Esophagus (tissue), 2 donors: Measurements from ENCODE around the gene ARID1A. TPM values are rescaled to one million over a fixed set of nuclear protein-coding genes. Genes with fewer than 3 reads are reported as not detected.
"Not testable (repeated sequence)": the region's sequence is repeated elsewhere in the genome, so short reads cannot be mapped to it uniquely, and the experiment has no call there.

Experiments used
- H3K27ac ChIP-seq, 2 donors: one replicate each; pipeline ENCODE4 v1.5.1; 2013; ENCODE audit warnings: low read depth in 2 of 2, mild to moderate bottlenecking in 2 of 2, inconsistent platforms in 1 of 2, low read length in 1 of 2, moderate library complexity in 1 of 2
- H3K27me3 ChIP-seq, 2 donors: one replicate each; pipeline ENCODE4 v1.6.1; 2013; ENCODE audit warnings: low read length in 2 of 2, control low read depth in 1 of 2, mild to moderate bottlenecking in 1 of 2; ENCODE audit not compliant: insufficient read depth in 2 of 2, control insufficient read depth in 1 of 2
- H3K36me3 ChIP-seq, 2 donors: one replicate each; pipeline ENCODE4 v1.6.1; 2013; ENCODE audit warnings: low read length in 1 of 2; ENCODE audit not compliant: control insufficient read depth in 2 of 2, insufficient read depth in 2 of 2
- H3K4me1 ChIP-seq, 2 donors: one replicate each; pipeline ENCODE4 v1.6.1; 2013; ENCODE audit warnings: low read length in 1 of 2; ENCODE audit not compliant: control insufficient read depth in 2 of 2, insufficient read depth in 2 of 2
- H3K4me3 ChIP-seq, 2 donors: one replicate each; pipeline ENCODE4 v1.5.1; 2013; ENCODE audit warnings: low read length in 2 of 2, mild to moderate bottlenecking in 2 of 2, low read depth in 1 of 2, moderate library complexity in 1 of 2
- H3K9me3 ChIP-seq, 2 donors: one replicate each; pipeline ENCODE4 v1.6.1; 2013; ENCODE audit warnings: mild to moderate bottlenecking in 2 of 2, low read depth in 1 of 2, low read length in 1 of 2, moderate library complexity in 1 of 2; ENCODE audit not compliant: control insufficient read depth in 2 of 2, insufficient read depth in 1 of 2
- WGBS, 2 donors: extraction: QIAGEN DNeasy Blood & Tissue Kit; methylation state at CpG; one replicate each; pipeline ENCODE4 v1.1.7; 2013; 5-methylcytosine and 5-hydroxymethylcytosine counted together
- polyA plus RNA-seq, 2 donors: library from polyadenylated mRNA; stranded (reverse); fragments of 200-250 nt; gene quantifications; one replicate each; pipeline ENCODE4 v1.2.3, GENCODE V29; 2013
- donor health status: healthy with polysubstance abuse.
- donor health status: Bipolar disorder and iron deficiency.

ARID1A gene
- polyA plus RNA-seq = 10 to 100 TPM; 15.9 to 17.8 TPM

DNA sequence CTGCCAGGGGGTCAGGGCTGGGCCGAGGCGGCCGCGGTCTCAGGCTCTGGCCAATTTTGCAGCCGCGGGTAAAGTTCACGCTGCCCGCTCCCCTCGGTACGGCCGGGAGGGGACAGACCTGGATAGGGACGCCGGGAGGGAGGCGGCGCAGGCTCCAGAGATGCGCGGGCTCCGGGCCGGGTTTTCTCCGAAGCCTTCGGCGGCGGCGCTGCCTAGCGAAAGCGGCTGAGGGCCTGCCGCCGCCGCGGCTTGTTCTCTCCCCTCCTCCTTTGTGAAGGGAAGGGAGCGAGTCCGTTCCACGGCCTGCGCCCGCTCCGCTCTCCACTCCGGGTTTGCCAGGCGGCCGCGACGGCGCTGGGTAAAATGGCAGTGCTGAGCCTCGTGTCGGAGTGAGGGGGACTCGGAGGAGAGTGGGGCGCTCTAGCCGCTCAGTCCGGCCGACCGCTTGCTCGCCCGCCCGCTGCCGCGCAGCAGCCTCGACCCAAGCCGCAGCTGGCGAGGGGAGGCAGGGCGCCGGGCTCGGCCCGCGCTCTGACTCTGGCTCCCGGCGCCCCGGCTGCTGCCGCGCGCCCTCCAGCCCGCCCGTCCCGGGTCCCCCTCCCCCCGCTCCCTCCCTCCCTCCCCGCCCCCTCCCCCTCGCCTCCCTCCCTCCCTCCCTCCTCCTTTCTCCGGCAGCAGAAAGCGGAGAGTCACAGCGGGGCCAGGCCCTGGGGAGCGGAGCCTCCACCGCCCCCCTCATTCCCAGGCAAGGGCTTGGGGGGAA lies at the start of gene ARID1A:
Gene ARID1A, plus strand, starts transcription at position 660 of the 763 bp plus-strand sequence. CDS start 389 bp downstream, outside the sequence.
- Histone ChIP-seq H3K4me1 (peaks cover 3% of the 10 kb centered on the region in 2 donors), H3K9me3 (no peaks in the 10 kb centered on the region), H3K4me3 (peak within 1 kb of the TSS; percentile 67 to 94), H3K27me3 (no peaks in the 10 kb centered on the region), H3K27ac (peak within 1 kb of the TSS; percentile 98 to 99), H3K36me3 (no peaks in the 10 kb centered on the region)
- WGBS, 2 donors = 0% methylated on average over 41 to 74 of the region's 80 CpGs

DNA sequence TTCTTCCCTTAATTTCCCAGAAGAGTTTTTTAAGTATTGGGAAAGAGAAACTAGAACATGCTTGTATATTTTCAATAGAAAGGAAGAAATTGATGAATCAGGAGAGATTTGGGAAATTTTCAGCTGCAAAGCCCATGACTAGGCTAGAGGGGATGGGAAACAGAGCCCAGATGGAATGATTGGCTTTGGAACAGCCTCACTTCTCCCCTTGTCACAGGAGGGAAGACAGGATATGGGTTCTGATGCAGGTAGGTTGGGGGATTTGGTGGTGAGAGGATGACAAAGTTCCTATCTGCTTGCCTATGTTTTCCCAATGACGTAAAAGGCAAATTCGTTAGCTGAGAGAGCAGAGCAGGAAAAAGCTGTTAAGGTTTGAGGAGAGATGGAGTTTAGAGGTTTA lies 31.0 kb upstream of the ARID1A start:
- Histone ChIP-seq H3K9me3 (no peaks in the 10 kb centered on the region), H3K4me3 (no peak overlapping the region), H3K27ac (no peak overlapping the region), H3K27me3 (no peaks in the 10 kb centered on the region), H3K36me3 (no peaks in the 10 kb centered on the region), H3K4me1 (no peaks in the 10 kb centered on the region)
- WGBS, 2 donors = 80 to 84% methylated on average over 2 of the region's 2 CpGs

DNA sequence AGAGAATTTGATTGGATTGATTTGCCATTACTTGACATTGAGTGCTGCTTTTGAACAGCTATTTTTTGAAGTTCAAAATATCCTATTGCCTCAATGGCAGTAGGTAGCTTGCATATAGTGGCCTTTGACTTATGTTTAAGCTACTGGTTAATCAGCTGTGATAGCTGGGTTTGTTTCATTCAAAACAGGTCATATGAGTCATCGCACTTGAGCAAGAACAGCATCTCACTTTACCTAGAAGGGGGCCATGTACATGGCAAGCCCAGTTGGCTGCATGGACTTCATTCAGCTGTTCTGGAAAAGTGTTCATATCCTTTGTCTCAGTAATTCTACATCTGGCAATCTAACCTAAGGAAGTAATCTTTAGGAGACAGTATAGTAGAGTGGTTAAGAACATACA lies 29.0 kb upstream of the ARID1A start:
- Histone ChIP-seq H3K4me1 (no peaks in the 10 kb centered on the region), H3K36me3 (no peaks in the 10 kb centered on the region), H3K27me3 (no peaks in the 10 kb centered on the region), H3K4me3 (no peak overlapping the region), H3K9me3 (no peaks in the 10 kb centered on the region), H3K27ac (no peak overlapping the region)
- WGBS, 2 donors = 97% methylated on average over 1 of the region's 1 CpG

DNA sequence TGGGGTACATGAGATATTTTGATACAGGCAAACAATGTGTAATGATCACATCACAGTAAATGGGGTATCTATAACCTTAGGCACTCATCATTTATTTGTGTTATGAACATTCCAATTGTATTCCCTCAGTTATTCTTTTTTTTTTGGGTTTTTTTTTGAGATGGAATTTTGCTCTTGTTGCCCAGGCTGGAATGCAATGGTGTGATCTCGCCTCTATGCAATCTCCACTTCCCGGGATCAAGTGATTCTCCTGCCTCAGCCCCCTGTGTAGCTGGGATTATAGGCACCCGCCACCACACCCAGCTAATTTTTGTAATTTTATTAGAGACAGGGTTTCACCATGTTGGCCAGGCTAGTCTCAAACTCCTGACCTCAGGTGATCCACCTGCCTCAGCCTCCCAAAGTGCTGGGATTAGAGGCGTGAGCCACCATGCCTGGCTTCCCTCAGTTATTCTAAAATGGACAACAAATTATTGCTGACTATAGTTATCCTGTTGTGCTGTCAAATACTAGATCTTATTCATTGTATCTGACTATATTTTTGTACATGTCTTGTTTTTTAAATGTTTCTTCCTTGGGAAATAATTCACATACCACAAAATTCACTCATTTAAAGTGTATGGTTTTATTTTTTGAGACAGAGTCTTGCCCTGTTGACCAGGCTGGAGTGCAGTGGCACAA lies 27.6 kb upstream of the ARID1A start:
- not testable (repeated sequence) for H3K4me3 ChIP-seq, H3K36me3 ChIP-seq, H3K27ac ChIP-seq, H3K9me3 ChIP-seq, H3K27me3 ChIP-seq, H3K4me1 ChIP-seq
- WGBS, 2 donors = 82 to 83% methylated on average over 4 of the region's 4 CpGs

DNA sequence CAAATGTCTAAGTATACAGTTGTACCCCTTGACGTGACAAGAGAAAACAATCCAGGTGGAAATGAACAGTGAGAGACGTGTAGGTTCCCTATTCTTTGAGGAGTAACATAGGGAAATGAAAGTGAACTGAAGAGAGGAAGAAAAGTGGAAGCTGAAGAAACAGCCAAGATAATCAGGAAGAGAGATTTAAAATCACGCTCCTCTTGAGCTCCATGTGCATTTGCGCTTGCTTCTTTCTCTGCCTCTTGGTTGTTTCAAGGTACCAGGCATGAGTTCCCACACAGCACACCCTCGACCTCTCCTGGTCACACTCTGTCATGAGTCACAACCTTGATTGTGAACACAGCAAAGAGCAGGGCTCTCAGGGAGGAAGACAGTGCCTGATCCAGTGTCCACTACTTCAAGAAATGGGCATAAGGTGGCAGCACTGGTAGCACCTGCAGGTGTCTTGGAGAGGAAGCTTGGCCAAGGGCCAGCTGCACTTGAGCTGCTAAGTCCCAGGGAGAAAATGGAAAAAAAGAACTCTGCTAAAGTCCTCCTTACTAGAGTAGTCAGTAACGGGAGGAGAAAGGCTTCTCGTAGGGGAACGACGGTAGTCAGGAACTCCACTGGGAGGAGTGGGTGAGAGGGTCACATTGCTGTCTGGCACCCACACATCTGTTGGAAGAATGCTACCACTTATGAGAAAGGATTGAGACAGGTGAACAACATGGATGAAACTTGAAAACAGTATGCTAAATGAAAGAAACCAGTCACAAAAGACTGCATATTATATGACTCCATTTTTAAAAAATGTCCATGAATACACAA lies 18.3 kb upstream of the ARID1A start:
- no peak overlapping the region for H3K4me3 ChIP-seq
- no peaks in the 10 kb centered on the region for H3K27me3 ChIP-seq
- no peaks in the 10 kb centered on the region for H3K36me3 ChIP-seq
- peaks cover 0 to 5% of the 10 kb centered on the region in 2 donors for H3K4me1 ChIP-seq
- WGBS, 2 donors = 5 to 9% methylated on average over 9 of the region's 9 CpGs
- H3K9me3 ChIP-seq = no peaks in the 10 kb centered on the region
- peak overlapping the region in 1 of 2 donors; percentile 40 for H3K27ac ChIP-seq

DNA sequence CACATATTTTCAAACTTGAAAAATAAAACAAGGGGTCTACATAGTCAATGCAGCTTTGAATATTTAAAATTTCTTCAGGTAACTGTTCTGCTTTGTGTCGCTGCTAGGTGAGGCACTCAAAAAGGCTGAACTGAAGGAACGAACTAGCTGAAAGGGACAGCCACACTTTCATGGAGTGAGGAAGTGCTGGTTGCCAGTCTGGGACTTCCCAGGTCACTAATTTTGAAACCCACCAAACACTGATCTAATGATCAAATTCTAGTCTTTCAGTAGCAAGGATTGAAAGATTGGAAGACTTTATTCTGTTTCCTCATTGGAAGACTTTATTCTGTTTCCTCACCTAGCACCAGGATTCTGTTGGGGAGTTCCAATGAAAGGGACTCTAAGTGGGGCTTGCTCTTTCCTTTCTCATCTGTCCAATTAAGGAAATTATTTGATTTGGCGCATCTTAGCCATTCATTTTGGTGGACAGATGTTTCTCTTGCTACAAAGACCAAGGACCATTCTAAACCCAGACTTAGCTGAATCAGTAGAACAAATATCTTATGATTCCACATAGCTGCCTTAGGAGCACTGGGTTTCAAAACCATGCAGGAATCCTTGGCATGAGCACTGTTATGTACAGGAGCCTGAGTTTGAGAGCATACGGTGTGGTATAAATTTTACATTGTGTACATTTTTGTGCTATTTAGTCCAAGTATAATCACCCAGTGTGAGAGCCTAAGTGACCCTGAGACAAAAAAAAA lies 10.9 kb upstream of the ARID1A start:
- Histone ChIP-seq H3K4me1 (no peaks in the 10 kb centered on the region), H3K9me3 (no peaks in the 10 kb centered on the region), H3K27me3 (no peaks in the 10 kb centered on the region), H3K27ac (no peak overlapping the region), H3K4me3 (no peak overlapping the region), H3K36me3 (no peaks in the 10 kb centered on the region)
- 84 to 85% methylated on average over 4 of the region's 4 CpGs for WGBS, 2 donors

DNA sequence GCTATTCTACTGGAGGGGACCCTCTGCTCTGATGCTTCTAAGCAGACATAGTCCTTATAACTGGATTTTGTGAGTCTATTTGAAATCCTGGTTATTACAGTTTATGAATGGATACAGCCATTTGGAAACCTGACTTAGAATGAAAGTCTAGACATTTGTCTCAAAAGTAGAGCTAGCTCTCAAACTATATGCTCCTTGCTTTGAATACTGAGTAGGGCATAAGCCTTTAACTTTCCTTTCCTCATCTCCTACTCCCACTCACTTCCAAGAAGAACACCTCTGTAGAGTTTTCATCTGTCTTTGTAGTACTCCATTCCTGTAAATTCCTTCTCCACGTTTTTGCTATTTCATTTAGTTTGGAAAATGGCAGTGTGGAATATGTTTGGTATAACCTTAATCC lies 9.0 kb upstream of the ARID1A start:
- Histone ChIP-seq H3K27me3 (no peaks in the 10 kb centered on the region), H3K4me3 (no peak overlapping the region), H3K9me3 (no peaks in the 10 kb centered on the region), H3K36me3 (no peaks in the 10 kb centered on the region), H3K27ac (no peak overlapping the region), H3K4me1 (no peaks in the 10 kb centered on the region)
- WGBS, 2 donors = 19 to 23% methylated on average over 1 of the region's 1 CpG

DNA sequence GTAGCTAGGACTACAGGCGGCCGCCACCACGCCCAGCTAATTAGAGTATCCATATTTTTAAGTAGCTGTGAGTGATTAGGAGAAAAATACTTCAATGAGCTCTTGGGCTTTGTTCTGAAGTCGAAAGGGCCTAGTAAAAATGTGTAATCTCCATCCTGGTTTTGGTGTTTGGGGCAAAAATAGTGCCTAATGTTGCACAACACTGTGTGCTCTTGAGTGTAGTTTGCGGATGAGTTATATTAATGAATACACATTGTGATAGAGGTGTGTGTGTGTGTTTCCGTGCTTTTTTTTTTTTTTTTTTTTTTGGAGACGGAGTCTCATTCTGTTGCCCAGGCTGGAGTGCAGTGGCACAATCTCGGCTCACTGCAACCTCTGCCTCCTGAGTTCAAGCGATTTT lies 6.3 kb upstream of the ARID1A start:
- Histone ChIP-seq H3K36me3 (no peaks in the 10 kb centered on the region), H3K4me1 (peaks cover 3% of the 10 kb centered on the region in 2 donors), H3K27ac (no peak overlapping the region), H3K4me3 (no peak overlapping the region), H3K9me3 (no peaks in the 10 kb centered on the region), H3K27me3 (no peaks in the 10 kb centered on the region)
- WGBS, 2 donors = 91 to 95% methylated on average over 9 of the region's 9 CpGs

DNA sequence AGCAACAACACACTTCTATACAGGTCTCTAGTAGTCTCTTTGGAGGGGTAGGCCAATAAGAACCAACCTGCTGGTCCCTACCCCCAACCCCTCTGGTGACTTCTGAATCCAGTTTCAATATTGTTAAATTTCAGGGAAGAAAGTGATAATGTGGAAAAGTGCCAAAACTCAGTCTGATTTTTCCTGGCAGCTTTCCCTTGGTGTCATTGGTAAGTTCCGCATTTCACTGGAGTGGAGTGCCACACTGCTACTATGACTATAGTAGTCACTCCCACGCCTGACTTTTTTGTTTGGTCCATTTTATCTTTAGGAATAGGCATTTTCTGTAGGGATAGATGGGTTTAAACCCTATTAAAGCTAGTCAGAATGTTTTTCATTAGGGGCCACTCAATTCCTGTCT lies 5.7 kb upstream of the ARID1A start:
- Histone ChIP-seq H3K27me3 (no peaks in the 10 kb centered on the region), H3K27ac (no peak overlapping the region), H3K4me1 (peaks cover 3% of the 10 kb centered on the region in 2 donors), H3K4me3 (no peak overlapping the region), H3K9me3 (no peaks in the 10 kb centered on the region), H3K36me3 (no peaks in the 10 kb centered on the region)
- WGBS, 2 donors = 63 to 82% methylated on average over 2 of the region's 2 CpGs
